ENCODE measurements around the gene RAB11FIP4.

Gene RAB11FIP4

GRCh38 chr17:31579265-31579664 is 187.8 kb downstream of the RAB11FIP4 start:
- DNase-seq = no peak

- DNase-seq = no peak
Measured at GRCh38 chr17:31580316-31580705, 188.8 kb downstream of the RAB11FIP4 start.

- no peak for DNase-seq
Measured at GRCh38 chr17:31580706-31581490, 189.4 kb downstream of the RAB11FIP4 start.

DNA sequence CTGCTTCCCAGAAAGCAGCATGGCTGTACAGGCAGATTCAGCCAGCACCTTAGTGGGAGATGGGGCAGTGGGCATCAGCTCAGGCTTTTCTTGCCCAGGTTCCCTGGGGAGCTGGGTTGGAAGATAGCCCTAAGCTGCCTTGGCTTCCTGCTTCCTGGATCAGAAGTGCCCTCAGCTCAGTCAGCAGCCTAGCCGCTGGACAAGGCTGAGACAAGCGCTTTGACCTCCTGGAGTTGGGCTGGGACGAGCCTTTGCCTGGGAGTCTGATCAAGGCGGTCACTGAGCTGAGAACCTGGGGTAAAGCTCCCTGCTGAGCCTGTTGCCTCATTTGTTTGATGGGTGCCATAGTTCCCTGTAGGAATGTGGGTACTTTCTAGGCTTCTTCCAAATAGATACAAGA is 190.0 kb downstream of the RAB11FIP4 start:
- DNase-seq = no peak

GRCh38 chr17:31582151-31582907 is 190.9 kb downstream of the RAB11FIP4 start:
- DNase-seq = no peak

DNA sequence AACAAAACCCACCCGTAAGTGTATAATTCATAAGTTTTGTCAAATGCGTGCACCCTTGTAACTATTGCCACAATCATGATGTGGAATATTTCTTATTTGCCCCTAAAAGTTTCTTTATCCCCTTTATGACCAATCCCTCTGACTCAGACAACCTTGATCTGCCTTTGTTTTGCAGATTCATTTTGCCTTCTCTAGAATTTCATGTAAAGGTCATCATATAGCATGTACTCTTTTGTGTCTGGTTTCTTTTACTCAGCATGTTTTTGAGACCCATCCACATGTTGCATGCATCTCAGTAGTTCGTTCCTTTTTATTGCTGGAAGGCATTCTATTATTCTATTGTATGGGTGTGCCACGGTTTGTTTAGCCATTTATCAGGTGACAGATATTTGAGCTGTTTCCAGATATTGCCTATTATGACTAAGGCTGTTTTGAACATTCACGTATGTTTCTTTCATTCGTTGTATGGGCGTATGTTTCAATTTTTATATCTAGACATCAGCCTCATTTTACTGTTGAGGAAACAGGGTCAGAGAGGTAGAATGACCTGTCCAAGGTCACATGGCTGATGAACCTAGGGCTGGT is 192.4 kb downstream of the RAB11FIP4 start:
- no peak for DNase-seq

- DNase-seq = no peak
Measured at GRCh38 chr17:31584438-31585279, 193.2 kb downstream of the RAB11FIP4 start.

- no peak for DNase-seq
Measured at GRCh38 chr17:31585280-31585630, 193.8 kb downstream of the RAB11FIP4 start.

- no peak for DNase-seq
Measured at GRCh38 chr17:31586946-31587345, 195.5 kb downstream of the RAB11FIP4 start.

GRCh38 chr17:31587462-31587861 is 196.0 kb downstream of the RAB11FIP4 start:
- DNase-seq = no peak

Data from activated gamma-delta T cell treated with Interleukin-2 at 50 U/mL for 16 hours (primary cell).